Ishikawa (cell line): Measurements from ENCODE around the gene RPL13.

ENCODE experiments used
- CEBPB ChIP-seq: IDR thresholded peaks from 2 replicates; pipeline ENCODE4 v1.6.1; 2012
- CREB1 ChIP-seq: IDR thresholded peaks from 2 replicates; pipeline ENCODE4 v1.6.1; 2012; ENCODE audit warnings: low read depth
- EP300 ChIP-seq: IDR thresholded peaks from 2 replicates; pipeline ENCODE4 v1.6.1; 2012; ENCODE audit warnings: borderline replicate concordance
- FOXM1 ChIP-seq: IDR thresholded peaks from 2 replicates; pipeline ENCODE4 v1.6.1; 2012; ENCODE audit warnings: low read depth, borderline replicate concordance
- REST ChIP-seq: IDR thresholded peaks from 2 replicates; pipeline ENCODE4 v1.6.1; 2012; ENCODE audit warnings: low read depth, mild to moderate bottlenecking
- TAF1 ChIP-seq: IDR thresholded peaks from 2 replicates; pipeline ENCODE4 v1.6.1; 2012; ENCODE audit warnings: low read depth, mild to moderate bottlenecking
- ZBTB7A ChIP-seq: IDR thresholded peaks from 2 replicates; pipeline ENCODE4 v1.6.1; 2012; ENCODE audit warnings: low read depth
- TF ChIP-seq, protein P1 (sequence below): IDR thresholded peaks from 2 replicates; pipeline ENCODE4 v1.6.1; 2012

- TF ChIP-seq REST (no peak), FOXM1 (no peak), CREB1 (no peak), CEBPB (no peak), TAF1 (no peak), EP300 (no peak), ZBTB7A (no peak)
- TF ChIP-seq, protein P1, sequence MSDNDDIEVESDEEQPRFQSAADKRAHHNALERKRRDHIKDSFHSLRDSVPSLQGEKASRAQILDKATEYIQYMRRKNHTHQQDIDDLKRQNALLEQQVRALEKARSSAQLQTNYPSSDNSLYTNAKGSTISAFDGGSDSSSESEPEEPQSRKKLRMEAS: no peak
Measured at GRCh38 chr16:89573826-89574680, 13.6 kb downstream of the RPL13 start.
